Liver (tissue), 9 donors: Measurements from ENCODE around the gene DAD1. TPM values are rescaled to one million over a fixed set of nuclear protein-coding genes. Genes with fewer than 3 reads are reported as not detected.

Experiments used
- DNase-seq: peaks from one replicate; pipeline ENCODE4 v3.0.0-alpha.2; 2017; ENCODE audit warnings: low spot score
- H3K27ac ChIP-seq, 2 donors: one replicate each; pipeline ENCODE4 v1.7.0; 2013; ENCODE audit warnings: inconsistent platforms in 2 of 2, low read length in 2 of 2, control low read depth in 1 of 2, low read depth in 1 of 2, mild to moderate bottlenecking in 1 of 2
- H3K27me3 ChIP-seq, 4 donors: one replicate each; pipeline versions ENCODE4 v1.6.1 to v1.7.0; 2013; ENCODE audit warnings: low read length in 3 of 4, inconsistent platforms in 1 of 4, mild to moderate bottlenecking in 1 of 4, moderate library complexity in 1 of 4; ENCODE audit not compliant: control insufficient read depth in 4 of 4, insufficient read depth in 4 of 4
- H3K36me3 ChIP-seq, 4 donors: one replicate each; pipeline versions ENCODE4 v1.6.1 to v1.7.0; 2013; ENCODE audit warnings: low read length in 3 of 4, mild to moderate bottlenecking in 3 of 4, low read depth in 1 of 4, moderate library complexity in 1 of 4; ENCODE audit not compliant: control insufficient read depth in 4 of 4, insufficient read depth in 3 of 4
- H3K4me1 ChIP-seq, 4 donors: one replicate each; pipeline versions ENCODE4 v1.6.1 to v1.7.0; 2013; ENCODE audit warnings: low read length in 3 of 4, mild to moderate bottlenecking in 3 of 4, moderate library complexity in 1 of 4; ENCODE audit not compliant: control insufficient read depth in 4 of 4, insufficient read depth in 4 of 4
- H3K4me3 ChIP-seq, 3 donors: one replicate each; pipeline versions ENCODE4 v1.6.1 to v1.7.0; 2013; ENCODE audit warnings: low read length in 3 of 3, control low read depth in 1 of 3, low read depth in 1 of 3, mild to moderate bottlenecking in 1 of 3
- H3K9ac ChIP-seq, 2 donors: one replicate each; pipeline ENCODE4 v1.7.0; 2013; ENCODE audit warnings: low read length in 2 of 2, mild to moderate bottlenecking in 2 of 2, moderate library complexity in 2 of 2, control low read depth in 1 of 2, low read depth in 1 of 2
- H3K9me3 ChIP-seq, 4 donors: one replicate each; pipeline versions ENCODE4 v1.6.1 to v1.7.0; 2013; ENCODE audit warnings: low read length in 3 of 4; ENCODE audit not compliant: control insufficient read depth in 4 of 4
- ATF3 ChIP-seq: IDR thresholded peaks from 2 replicates; pipeline ENCODE4 v1.6.1; 2016; ENCODE audit warnings: antibody characterized with exemption
- EGR1 ChIP-seq, 2 donors: IDR thresholded peaks; 2 replicates each; pipeline ENCODE4 v1.6.1; 2016 to 2018; ENCODE audit warnings: antibody characterized with exemption in 2 of 2, low read depth in 2 of 2
- FOXA1 ChIP-seq: IDR thresholded peaks from 2 replicates; pipeline ENCODE4 v1.6.1; 2016; ENCODE audit warnings: antibody characterized with exemption
- GABPA ChIP-seq, 2 donors: IDR thresholded peaks in 1 of 2; conservative IDR thresholded peaks in 1 of 2; 2 replicates each; pipeline ENCODE4 v1.6.1; 2016; ENCODE audit warnings: antibody characterized with exemption in 2 of 2, mild to moderate bottlenecking in 1 of 2, moderate library complexity in 1 of 2
- HNF4A ChIP-seq, 2 donors: conservative IDR thresholded peaks; 2 replicates each; pipeline ENCODE4 v1.6.1; 2016; ENCODE audit warnings: antibody characterized with exemption in 2 of 2, mild to moderate bottlenecking in 2 of 2
- HNF4G ChIP-seq: IDR thresholded peaks from 2 replicates; pipeline ENCODE4 v1.6.1; 2016; ENCODE audit warnings: antibody characterized with exemption
- JUND ChIP-seq, 2 donors: IDR thresholded peaks; 2 replicates each; pipeline ENCODE4 v1.6.1; 2016; ENCODE audit warnings: antibody characterized with exemption in 2 of 2
- MAX ChIP-seq: IDR thresholded peaks from 2 replicates; pipeline ENCODE4 v1.6.1; 2016; ENCODE audit warnings: antibody characterized with exemption
- NR2F2 ChIP-seq: IDR thresholded peaks from 2 replicates; pipeline ENCODE4 v1.6.1; 2016; ENCODE audit warnings: antibody characterized with exemption
- RAD21 ChIP-seq, 2 donors: IDR thresholded peaks; 2 replicates each; pipeline ENCODE4 v1.6.1; 2016; ENCODE audit warnings: antibody characterized with exemption in 2 of 2, mild to moderate bottlenecking in 2 of 2
- REST ChIP-seq: IDR thresholded peaks from 2 replicates; pipeline ENCODE4 v1.6.1; 2016; ENCODE audit warnings: antibody characterized with exemption, mild to moderate bottlenecking
- RXRA ChIP-seq, 2 donors: IDR thresholded peaks; 2 replicates each; pipeline ENCODE4 v1.6.1; 2017 to 2018; ENCODE audit warnings: antibody characterized with exemption in 2 of 2, mild to moderate bottlenecking in 1 of 2
- SP1 ChIP-seq: IDR thresholded peaks from 2 replicates; pipeline ENCODE4 v1.6.1; 2018; ENCODE audit warnings: antibody characterized with exemption, mild to moderate bottlenecking
- TAF1 ChIP-seq: conservative IDR thresholded peaks from 2 replicates; pipeline ENCODE4 v1.6.1; 2016; ENCODE audit warnings: antibody characterized with exemption, mild to moderate bottlenecking
- YY1 ChIP-seq: IDR thresholded peaks from 2 replicates; pipeline ENCODE4 v1.6.1; 2016; ENCODE audit warnings: antibody characterized with exemption, mild to moderate bottlenecking
- ZBTB33 ChIP-seq: IDR thresholded peaks from 2 replicates; pipeline ENCODE4 v1.6.1; 2016; ENCODE audit warnings: antibody characterized with exemption
- WGBS: extraction: QIAGEN DNeasy Blood & Tissue Kit; methylation state at CpG from one replicate; pipeline ENCODE4 v1.1.7; 2013; 5-methylcytosine and 5-hydroxymethylcytosine counted together
- polyA plus RNA-seq, 2 donors: library from polyadenylated mRNA; stranded (reverse) in 1 of 2; unstranded in 1 of 2; fragments of 200-250 nt in 1 of 2; fragments of >200 nt in 1 of 2; fragmentation: Nextera tagmentation in 1 of 2; extraction: Ambion mirVana in 1 of 2; gene quantifications; one replicate each; pipeline versions ENCODE4 v1.2.1 to v1.2.3, GENCODE V29; 2013 to 2015
- total RNA-seq, 2 donors: library from RNA; depleted of rRNA; stranded (reverse); fragments of >200 nt; gene quantifications; one replicate each; pipeline ENCODE4 v1.2.3, GENCODE V29; 2014
- TF ChIP-seq, protein P1 (sequence below): fragments of 150-350 bp; IDR thresholded peaks from 2 replicates; pipeline ENCODE4 v1.5.1; 2017; ENCODE audit warnings: improper control_type of control experiment, low read depth, low read length; ENCODE audit not compliant: missing input control
- donor health status: healthy.
- donor health status: healthy.
- donor health status: healthy.
- donor health status: healthy.
- donor health status: healthy.

The DAD1 gene
- total and polyA plus RNA-seq, 4 donors, result 142 to 254 (median 205) TPM

DNA sequence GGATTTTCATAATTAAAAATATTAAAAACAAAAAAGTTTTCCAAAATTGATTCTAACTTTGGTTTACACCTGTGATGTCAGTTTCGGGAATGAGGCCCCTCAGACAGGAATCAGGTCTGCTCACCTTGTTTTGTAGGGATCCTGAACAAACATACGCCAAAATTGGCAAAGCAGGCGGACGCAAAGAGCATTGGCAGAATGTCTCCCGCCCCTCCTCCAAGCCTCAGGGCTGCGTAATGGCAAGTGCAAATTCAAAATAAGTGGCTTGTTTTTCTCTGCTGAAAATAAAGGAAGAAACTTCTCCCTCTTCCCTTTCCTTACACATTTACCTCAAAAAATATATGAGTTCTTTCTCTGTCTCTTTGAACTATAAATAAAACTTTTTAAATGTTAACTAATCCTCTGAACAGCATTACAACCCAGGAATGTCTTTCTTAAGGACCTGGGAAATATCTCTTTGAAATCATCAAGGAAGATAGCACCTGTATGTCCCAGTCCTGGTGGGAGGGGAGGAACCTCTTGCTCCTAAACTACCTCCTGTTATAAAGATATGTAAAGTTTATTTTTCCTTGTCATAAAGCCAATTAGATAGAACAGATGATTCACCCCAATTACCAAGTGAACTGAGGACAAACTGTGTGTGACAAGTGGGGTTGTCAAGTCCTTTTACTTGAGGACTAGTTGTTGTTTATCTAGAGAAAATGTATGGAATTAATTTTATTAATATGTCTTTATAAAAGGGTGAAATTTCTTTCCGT is 38.7 kb upstream of the DAD1 start:
- no peak for DNase-seq
- H3K27ac ChIP-seq, result no peak overlapping the region
- WGBS, result 78% methylated on average over 7 of the region's 7 CpGs
- no peaks in the 10 kb centered on the region for H3K4me1 ChIP-seq
- peaks cover 0 to 1% (median 0%) of the 10 kb centered on the region in 4 donors for H3K9me3 ChIP-seq
- TF ChIP-seq YY1, result no peak
- no peak for TF ChIP-seq EGR1 (IDR thresholded peaks at IDR 0.05; ENCODE audit: low read depth in 2 of 2)
- TF ChIP-seq JUND (IDR thresholded peaks at IDR 0.05), result no peak
- no peak for TF ChIP-seq FOXA1
- TF ChIP-seq NR2F2, result no peak
- no peak overlapping the region for H3K4me3 ChIP-seq
- no peak overlapping the region for H3K9ac ChIP-seq
- no peaks in the 10 kb centered on the region for H3K27me3 ChIP-seq
- no peaks in the 10 kb centered on the region for H3K36me3 ChIP-seq

GRCh38 chr14:22626590-22626989 is 37.6 kb upstream of the DAD1 start:
- Histone ChIP-seq H3K4me1 (no peaks in the 10 kb centered on the region), H3K36me3 (no peaks in the 10 kb centered on the region), H3K27me3 (no peaks in the 10 kb centered on the region), H3K9ac (no peak overlapping the region), H3K9me3 (peaks cover 0 to 1% (median 0%) of the 10 kb centered on the region in 4 donors), H3K27ac (no peak overlapping the region), H3K4me3 (no peak overlapping the region)
- TF ChIP-seq YY1 (no peak), NR2F2 (no peak), REST (no peak), RXRA (IDR thresholded peaks at IDR 0.05) (no peak), ATF3 (no peak), ZBTB33 (no peak), RAD21 (IDR thresholded peaks at IDR 0.05) (no peak), MAX (no peak), EGR1 (IDR thresholded peaks at IDR 0.05; ENCODE audit: low read depth in 2 of 2) (no peak), HNF4A (conservative IDR thresholded peaks at IDR 0.05) (no peak), JUND (IDR thresholded peaks at IDR 0.05) (no peak), HNF4G (no peak), FOXA1 (no peak), SP1 (no peak), TAF1 (no peak), GABPA (IDR thresholded peaks at IDR 0.05 in 1 of 2, conservative IDR thresholded peaks at IDR 0.05 in 1 of 2) (no peak)
- TF ChIP-seq, protein P1, sequence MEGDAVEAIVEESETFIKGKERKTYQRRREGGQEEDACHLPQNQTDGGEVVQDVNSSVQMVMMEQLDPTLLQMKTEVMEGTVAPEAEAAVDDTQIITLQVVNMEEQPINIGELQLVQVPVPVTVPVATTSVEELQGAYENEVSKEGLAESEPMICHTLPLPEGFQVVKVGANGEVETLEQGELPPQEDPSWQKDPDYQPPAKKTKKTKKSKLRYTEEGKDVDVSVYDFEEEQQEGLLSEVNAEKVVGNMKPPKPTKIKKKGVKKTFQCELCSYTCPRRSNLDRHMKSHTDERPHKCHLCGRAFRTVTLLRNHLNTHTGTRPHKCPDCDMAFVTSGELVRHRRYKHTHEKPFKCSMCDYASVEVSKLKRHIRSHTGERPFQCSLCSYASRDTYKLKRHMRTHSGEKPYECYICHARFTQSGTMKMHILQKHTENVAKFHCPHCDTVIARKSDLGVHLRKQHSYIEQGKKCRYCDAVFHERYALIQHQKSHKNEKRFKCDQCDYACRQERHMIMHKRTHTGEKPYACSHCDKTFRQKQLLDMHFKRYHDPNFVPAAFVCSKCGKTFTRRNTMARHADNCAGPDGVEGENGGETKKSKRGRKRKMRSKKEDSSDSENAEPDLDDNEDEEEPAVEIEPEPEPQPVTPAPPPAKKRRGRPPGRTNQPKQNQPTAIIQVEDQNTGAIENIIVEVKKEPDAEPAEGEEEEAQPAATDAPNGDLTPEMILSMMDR, result no peak
- WGBS, result 86% methylated on average over 6 of the region's 6 CpGs
- DNase-seq, result no peak
